ENCODE data around the gene C16orf54. TPM values are rescaled to one million over a fixed set of nuclear protein-coding genes. Genes with fewer than 3 reads are reported as not detected.

C16orf54 gene
- total and polyA plus RNA-seq, 9 of the 15 experiments (the other 6 are each of a cell fraction or from before 2014, with no cell fraction given): 0.09 TPM; not detected in 8

- no TSS peak for BruUV-seq (replicated peaks)
- peak overlapping the region; percentile 89 for H3K4me3 ChIP-seq
- peaks cover 10% of the 10 kb centered on the region; the same call in 1 of the 2 replicates for H4K20me1 ChIP-seq (replicated peaks; ENCODE audit: control insufficient read depth, insufficient read depth, low read length)
- DNase-seq (ENCODE audit: extremely low read depth in 1 of 4, low spot score in 3 of 4) (peak in 3 of 4 experiments; percentile 33 to 44 (median 43)), FAIRE-seq (no peak), ATAC-seq (no peak)
- no peaks in the 10 kb centered on the region for H3K27me3 ChIP-seq (ENCODE audit: control insufficient read depth in 2 of 2, insufficient read depth in 2 of 2, low read length in 2 of 2)
- intact Hi-C loops (cut with micrococcal nuclease) (no loop called here), in situ Hi-C loops (cut with MboI) (no loop called here)
- WGBS (ENCODE audit: insufficient coverage, low coverage, missing lambda C conversion rate): 11% methylated on average over 9 of the region's 9 CpGs
- peak overlapping the region; percentile 93 for H3K4me2 ChIP-seq (ENCODE audit: insufficient read depth, low read length)
- ChIA-PET CTCF (ENCODE audit: low intra/inter-chr PET ratio) (no interaction called here), POLR2A (interaction anchor here (0.6 to 7.1 kb wide), 2 partner anchors 10 to 41 kb away, joined by 3 to 114 read pairs; no protein-coding TSS in a partner anchor)
- no peaks in the 10 kb centered on the region for H3K9me3 ChIP-seq (replicated peaks; ENCODE audit: control insufficient read depth, insufficient read depth, low read depth, low read length)
- peak overlapping the region; percentile 83 for H3K27ac ChIP-seq (ENCODE audit: extremely low read depth, low read depth, low read length)
- no peak overlapping the region for H2AFZ ChIP-seq (ENCODE audit: low read depth, low read length)
- peaks cover 74% of the 10 kb centered on the region for H3K79me2 ChIP-seq (ENCODE audit: control insufficient read depth, insufficient read depth, low read length)
- peak overlapping the region; percentile 90 to 96 for H3K9ac ChIP-seq (ENCODE audit: insufficient read depth in 1 of 2, low read depth in 2 of 2, low read length in 2 of 2)
- peaks cover 53% of the 10 kb centered on the region for H3K36me3 ChIP-seq (ENCODE audit: control insufficient read depth, insufficient read depth, low read length)
- no peaks in the 10 kb centered on the region for H3K9me1 ChIP-seq (ENCODE audit: control insufficient read depth, insufficient read depth, low read length)
- peaks cover 14 to 17% of the 10 kb centered on the region in 2 experiments for H3K4me1 ChIP-seq (replicated peaks in 1 of 2; ENCODE audit: control insufficient read depth in 2 of 2, insufficient read depth in 2 of 2, low read length in 2 of 2)
- TF ChIP-seq GTF2E2 (tag; IDR thresholded peaks at IDR 0.05): no peak
- no peak for TF ChIP-seq XRCC3 (IDR thresholded peaks at IDR 0.05)
- TF ChIP-seq MNT (conservative IDR thresholded peaks at IDR 0.05): 0 out of 4 replicates have a peak, but pooled peaks of 1 of the 2 experiments have one; percentile 3
- TF ChIP-seq ZNF133 (CRISPR knock-in tag; IDR thresholded peaks at IDR 0.05): no peak
- TF ChIP-seq ZKSCAN8 (CRISPR knock-in tag; IDR thresholded peaks at IDR 0.05): no peak
- 0 out of 2 replicates have a peak, but pooled peaks have one; percentile 5 for TF ChIP-seq CBFA2T2 (conservative IDR thresholded peaks at IDR 0.05)
- no peak for TF ChIP-seq SNIP1 (IDR thresholded peaks at IDR 0.05; ENCODE audit: low read depth)
- TF ChIP-seq CLOCK (CRISPR knock-in tag; IDR thresholded peaks at IDR 0.05; ENCODE audit: borderline replicate concordance): no peak
- peak in 1 of 2 experiments; percentile 19; a peak in 1 of 4 replicates for TF ChIP-seq FOXA3 (CRISPR knock-in tag; conservative IDR thresholded peaks at IDR 0.05 in 1 of 2, IDR thresholded peaks at IDR 0.05 in 1 of 2)
- no peak for TF ChIP-seq ETV1 (tag; conservative IDR thresholded peaks at IDR 0.05; ENCODE audit: low read depth)
- TF ChIP-seq ZNF507 (tag; conservative IDR thresholded peaks at IDR 0.05): no peak
- TF ChIP-seq NFIC (IDR thresholded peaks at IDR 0.05): no peak
- no peak for TF ChIP-seq CREB3 (tag; conservative IDR thresholded peaks at IDR 0.05; ENCODE audit: low read depth)
- TF ChIP-seq CTBP1 (IDR thresholded peaks at IDR 0.05; ENCODE audit: borderline replicate concordance): no peak
- TF ChIP-seq NR3C1 (CRISPR knock-in tag; IDR thresholded peaks at IDR 0.05): no peak
- no peak for TF ChIP-seq ZNF24 (IDR thresholded peaks at IDR 0.05)
- no peak for TF ChIP-seq FOXP1 (CRISPR knock-in tag; IDR thresholded peaks at IDR 0.05)
Observed at GRCh38 chr16:29791845-29792807, 46.3 kb upstream of the C16orf54 start.
